Thyroid gland (tissue), 4 donors: ENCODE results near the gene PGBD2. TPM values are rescaled to one million over a fixed set of nuclear protein-coding genes. Genes with fewer than 3 reads are reported as not detected.

Experiments
- DNase-seq, 2 donors: peaks; one replicate each; pipeline ENCODE4 v3.0.0-alpha.2; 2019
- H3K27ac ChIP-seq, 3 donors: fragments of 200-600 bp; sonication (generic); 1 replicate in 2 of 3; 2 replicates in 1 of 3; pipeline ENCODE4 v1.5.1; 2016 to 2019; ENCODE audit warnings: mild to moderate bottlenecking in 1 of 3, moderate library complexity in 1 of 3
- H3K27me3 ChIP-seq: fragments of 200-600 bp; sonication (generic); one replicate; pipeline ENCODE4 v1.5.1; 2019
- H3K36me3 ChIP-seq, 2 donors: fragments of 200-600 bp; sonication (generic); one replicate each; pipeline ENCODE4 v1.5.1; 2016 to 2019
- H3K4me1 ChIP-seq, 2 donors: fragments of 200-600 bp; sonication (generic); one replicate each; pipeline ENCODE4 v1.5.1; 2017 to 2019
- H3K4me3 ChIP-seq, 3 donors: fragments of 200-600 bp; sonication (generic); replicated peaks in 1 of 3; 1 replicate in 2 of 3; 2 replicates in 1 of 3; pipeline ENCODE4 v1.5.1; 2016; ENCODE audit warnings: mild to moderate bottlenecking in 1 of 3
- H3K9me3 ChIP-seq: fragments of 200-600 bp; sonication (generic); one replicate; pipeline ENCODE4 v1.5.1; 2017
- CTCF ChIP-seq, 6 experiments: fragments of 200-600 bp in 3 of 6; fragments of 450-650 bp in 3 of 6; sonication (generic) in 3 of 6; IDR thresholded peaks; one replicate each; pipeline ENCODE4 v1.5.1; 2016 to 2019; ENCODE audit warnings: antibody characterized with exemption in 6 of 6, mild to moderate bottlenecking in 2 of 6, inconsistent platforms in 1 of 6, moderate library complexity in 1 of 6
- POLR2A ChIP-seq, 2 donors: fragments of 450-650 bp; IDR thresholded peaks; one replicate each; pipeline ENCODE4 v1.6.1; 2017; ENCODE audit warnings: antibody characterized with exemption in 2 of 2, mild to moderate bottlenecking in 2 of 2, moderate library complexity in 1 of 2
- WGBS, 2 donors: methylation state at CpG; one replicate each; pipeline ENCODE4 v1.1.5; 2017; 5-methylcytosine and 5-hydroxymethylcytosine counted together
- intact Hi-C: fragments of 100-400 bp; cut with DNase I; formaldehyde crosslinking; loops from one replicate; pipeline ENCODE4 v1.15.1; 2023
- total RNA-seq, 4 donors: library from RNA; depleted of rRNA; stranded (reverse); fragments of >200 nt; gene quantifications; one replicate each; pipeline ENCODE4 v1.2.3, GENCODE V29; 2016

PGBD2 gene
- total RNA-seq, 4 donors from 2014 or later: 10.0 to 20.3 (median 14.4) TPM

DNA sequence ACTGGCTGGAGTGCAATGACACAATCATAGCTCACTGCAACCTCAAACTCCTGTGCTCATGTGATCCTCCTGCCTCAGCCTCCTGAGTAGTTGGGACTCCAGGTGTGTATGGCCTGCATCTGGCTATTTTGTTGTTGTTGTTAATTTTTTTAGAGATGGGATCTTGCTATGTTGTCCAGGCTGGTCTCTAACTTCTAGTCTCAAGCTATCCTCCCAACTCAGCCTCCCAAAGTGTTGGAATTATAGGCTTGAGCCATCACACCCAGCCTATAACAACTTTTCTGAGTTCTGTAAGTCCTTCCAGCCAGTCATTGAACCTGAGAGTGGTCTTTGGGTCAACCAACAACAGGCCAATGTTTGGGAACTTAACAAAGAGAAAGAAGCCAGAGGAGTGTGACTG, 11.2 kb upstream of the PGBD2 start:
- H3K27me3 ChIP-seq: no peaks in the 10 kb centered on the region
- intact Hi-C loops: no loop called here
- H3K4me1 ChIP-seq: no peaks in the 10 kb centered on the region
- no peaks in the 10 kb centered on the region for H3K9me3 ChIP-seq
- no peak for DNase-seq
- H3K4me3 ChIP-seq: no peak overlapping the region
- no peak for TF ChIP-seq CTCF (IDR thresholded peaks at IDR 0.05)
- no peak for TF ChIP-seq POLR2A (IDR thresholded peaks at IDR 0.05)
- no peak overlapping the region for H3K27ac ChIP-seq
- no peaks in the 10 kb centered on the region for H3K36me3 ChIP-seq

- TF ChIP-seq CTCF (IDR thresholded peaks at IDR 0.05) (no peak), POLR2A (IDR thresholded peaks at IDR 0.05) (no peak)
- Histone ChIP-seq H3K27me3 (no peaks in the 10 kb centered on the region), H3K4me3 (no peak overlapping the region), H3K36me3 (no peaks in the 10 kb centered on the region), H3K4me1 (no peaks in the 10 kb centered on the region), H3K9me3 (no peaks in the 10 kb centered on the region), H3K27ac (no peak overlapping the region)
- no peak for DNase-seq
- 72 to 83% methylated on average over 7 to 9 of the region's 9 CpGs for WGBS, 2 donors
- intact Hi-C loops: no loop called here
These were observed 8.4 kb upstream of the PGBD2 start for GRCh38 chr1:248897412-248898337.

GRCh38 chr1:248900637-248901036, 5.4 kb upstream of the PGBD2 start:
- 78 to 89% methylated on average over 1 of the region's 1 CpG for WGBS, 2 donors
- TF ChIP-seq CTCF (IDR thresholded peaks at IDR 0.05) (no peak), POLR2A (IDR thresholded peaks at IDR 0.05) (no peak)
- H3K27me3 ChIP-seq: no peaks in the 10 kb centered on the region
- no peaks in the 10 kb centered on the region for H3K9me3 ChIP-seq
- no peak overlapping the region for H3K4me3 ChIP-seq
- DNase-seq: no peak
- no peaks in the 10 kb centered on the region for H3K36me3 ChIP-seq
- peaks cover 0 to 4% of the 10 kb centered on the region in 2 donors for H3K4me1 ChIP-seq
- intact Hi-C loops: no loop called here
- H3K27ac ChIP-seq: no peak overlapping the region

DNA sequence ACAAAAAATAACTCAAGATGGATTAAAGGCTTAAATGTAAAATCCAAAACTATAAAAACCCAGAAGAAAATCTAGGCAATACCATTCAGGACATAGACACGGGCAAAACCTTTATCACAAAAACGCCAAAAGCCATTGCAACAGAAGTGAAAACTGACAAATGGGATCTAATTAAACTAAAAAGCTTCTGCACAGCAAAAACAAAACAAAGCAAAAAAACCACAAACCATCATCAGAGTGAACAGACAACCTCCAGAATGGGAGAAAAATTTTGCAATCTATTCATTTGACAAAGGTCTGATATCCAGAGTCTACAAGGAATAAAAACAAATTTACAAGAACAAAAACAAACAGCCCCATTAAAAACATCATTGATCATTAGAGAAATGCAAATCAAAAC, 4.5 kb upstream of the PGBD2 start:
- DNase-seq: no peak
- intact Hi-C loops: no loop called here
- TF ChIP-seq POLR2A (IDR thresholded peaks at IDR 0.05) (no peak), CTCF (IDR thresholded peaks at IDR 0.05) (no peak)
- H3K27me3 ChIP-seq: no peaks in the 10 kb centered on the region
- 83 to 89% methylated on average over 2 of the region's 2 CpGs for WGBS, 2 donors
- no peaks in the 10 kb centered on the region for H3K9me3 ChIP-seq
- H3K36me3 ChIP-seq: no peaks in the 10 kb centered on the region
- H3K27ac ChIP-seq: no peak overlapping the region
- no peak overlapping the region for H3K4me3 ChIP-seq
- H3K4me1 ChIP-seq: peaks cover 0 to 6% of the 10 kb centered on the region in 2 donors

GRCh38 chr1:248904437-248905216, 1.4 kb upstream of the PGBD2 start:
- intact Hi-C loops: no loop called here
- Histone ChIP-seq H3K4me3 (no peak overlapping the region), H3K27ac (no peak overlapping the region), H3K9me3 (no peaks in the 10 kb centered on the region), H3K4me1 (peaks cover 0 to 14% of the 10 kb centered on the region in 2 donors), H3K36me3 (no peaks in the 10 kb centered on the region), H3K27me3 (no peaks in the 10 kb centered on the region)
- WGBS, 2 donors: 92 to 94% methylated on average over 3 of the region's 3 CpGs
- DNase-seq: no peak
- TF ChIP-seq CTCF (IDR thresholded peaks at IDR 0.05) (no peak), POLR2A (IDR thresholded peaks at IDR 0.05) (no peak)
